IMR-90 (cell line): ENCODE results near the gene CWH43. TPM values are rescaled to one million over a fixed set of nuclear protein-coding genes. Genes with fewer than 3 reads are reported as not detected.

ENCODE experiments used
- ATAC-seq: fragments of 200-7000 bp; cut with Tn5 transposase; 2 replicates; pipeline ENCODE4 v1.9.1; 2020; ENCODE audit warnings: low read depth, mild to moderate bottlenecking, moderate library complexity
- BruUV-seq: library from RNA; stranded (reverse); fragments of 400-500 nt; replicated peaks from 2 replicates; lab custom pipeline; 2021; lab: Mats Ljungman, UMichigan
- CTCF ChIA-PET: fragments of 300-600 bp; formaldehyde crosslinking; extraction: SDS; loops from one replicate; lab custom pipeline; 2021; ENCODE audit warnings: antibody characterized with exemption; lab: Yijun Ruan, JAX
- POLR2A ChIA-PET: fragments of 300-600 bp; sonication (Branson Sonifier 250); formaldehyde crosslinking; loops from one replicate; lab custom pipeline; 2022; ENCODE audit warnings: antibody characterized with exemption; ENCODE audit not compliant: unreplicated experiment; lab: Charles Lee
- DNase-seq: peaks from one replicate; pipeline ENCODE4 v3.0.0; 2013
- H2AFZ ChIP-seq: replicated peaks from 2 replicates; pipeline ENCODE3; 2013; ENCODE audit warnings: low read length, mild to moderate bottlenecking; ENCODE audit not compliant: poor library complexity
- H2AK5ac ChIP-seq: 2 replicates; pipeline ENCODE4 v1.6.1; 2013; ENCODE audit warnings: low read depth, low read length, inconsistent platforms
- H2AK9ac ChIP-seq: replicated peaks from 2 replicates; pipeline ENCODE3; 2013; ENCODE audit warnings: mild to moderate bottlenecking, low read depth, low read length, moderate library complexity; ENCODE audit not compliant: poor library complexity
- H2BK120ac ChIP-seq: 2 replicates; pipeline ENCODE4 v1.6.1; 2013; ENCODE audit warnings: low read depth, low read length, inconsistent platforms
- H2BK15ac ChIP-seq: 3 replicates; pipeline ENCODE4 v1.6.1; 2013; ENCODE audit warnings: low read depth, low read length, inconsistent platforms
- H2BK20ac ChIP-seq: 2 replicates; pipeline ENCODE4 v1.6.1; 2013; ENCODE audit warnings: low read depth, mild to moderate bottlenecking, inconsistent platforms, low read length, moderate library complexity
- H2BK5ac ChIP-seq: 2 replicates; pipeline ENCODE4 v1.6.1; 2013; ENCODE audit warnings: mild to moderate bottlenecking, low read depth, low read length, inconsistent platforms; ENCODE audit not compliant: poor library complexity, severe bottlenecking
- H3K14ac ChIP-seq: replicated peaks from 2 replicates; pipeline ENCODE4 v1.6.1; 2013; ENCODE audit warnings: low read depth, low read length, inconsistent platforms
- H3K18ac ChIP-seq: 2 replicates; pipeline ENCODE4 v1.6.1; 2013; ENCODE audit warnings: low read depth, low read length, control low read depth
- H3K23ac ChIP-seq: 2 replicates; pipeline ENCODE4 v1.6.1; 2013; ENCODE audit warnings: low read depth, low read length, inconsistent platforms
- H3K27ac ChIP-seq: 2 replicates; pipeline ENCODE4 v1.5.1; 2013; ENCODE audit warnings: mild to moderate bottlenecking, control low read depth, low read length; ENCODE audit not compliant: insufficient read depth
- H3K27me3 ChIP-seq: 2 replicates; pipeline ENCODE4 v1.6.1; 2013; ENCODE audit warnings: low read length; ENCODE audit not compliant: control insufficient read depth, insufficient read depth
- H3K36me3 ChIP-seq: 2 replicates; pipeline ENCODE4 v1.6.1; 2013; ENCODE audit warnings: low read length, mixed read lengths; ENCODE audit not compliant: control insufficient read depth, insufficient read depth
- H3K4ac ChIP-seq: 2 replicates; pipeline ENCODE4 v1.6.1; 2013; ENCODE audit warnings: low read depth, low read length, inconsistent platforms
- H3K4me1 ChIP-seq: 2 replicates; pipeline ENCODE4 v1.6.1; 2013; ENCODE audit warnings: low read length, mixed read lengths; ENCODE audit not compliant: control insufficient read depth, insufficient read depth
- H3K4me2 ChIP-seq: 2 replicates; pipeline ENCODE4 v1.6.1; 2013; ENCODE audit warnings: low read depth, mild to moderate bottlenecking, control low read depth, low read length, moderate library complexity
- H3K4me3 ChIP-seq: 2 replicates; pipeline ENCODE4 v1.5.1; 2013; ENCODE audit warnings: low read depth, mild to moderate bottlenecking, control low read depth, low read length, moderate library complexity; ENCODE audit not compliant: insufficient read depth
- H3K56ac ChIP-seq: 2 replicates; pipeline ENCODE4 v1.6.1; 2013; ENCODE audit warnings: low read length, inconsistent platforms; ENCODE audit not compliant: insufficient read depth; ENCODE audit errors: extremely low read depth
- H3K79me1 ChIP-seq, 2 experiments: 2 replicates each; pipeline ENCODE4 v1.6.1; 2013; ENCODE audit warnings: low read length in 2 of 2, inconsistent platforms in 1 of 2, low read depth in 1 of 2
- H3K9ac ChIP-seq: 2 replicates; pipeline ENCODE4 v1.6.1; 2013; ENCODE audit warnings: low read depth, low read length, control low read depth
- H3K9me1 ChIP-seq: 2 replicates; pipeline ENCODE4 v1.6.1; 2013; ENCODE audit warnings: low read length, inconsistent platforms; ENCODE audit not compliant: insufficient read depth
- H3K9me3 ChIP-seq: 2 replicates; pipeline ENCODE4 v1.6.1; 2013; ENCODE audit warnings: low read length; ENCODE audit not compliant: control insufficient read depth, insufficient read depth
- H4K20me1 ChIP-seq: 2 replicates; pipeline ENCODE4 v1.6.1; 2013; ENCODE audit warnings: low read length, inconsistent platforms; ENCODE audit not compliant: insufficient read depth
- H4K5ac ChIP-seq: 2 replicates; pipeline ENCODE4 v1.6.1; 2013; ENCODE audit warnings: mild to moderate bottlenecking, low read depth, low read length, control low read depth
- H4K8ac ChIP-seq, 2 experiments: 2 replicates each; pipeline ENCODE4 v1.6.1; 2013; ENCODE audit warnings: low read depth in 2 of 2, low read length in 2 of 2, control low read depth in 1 of 2, inconsistent platforms in 1 of 2
- H4K91ac ChIP-seq: 2 replicates; pipeline ENCODE4 v1.6.1; 2013; ENCODE audit warnings: low read depth, low read length, inconsistent platforms; ENCODE audit not compliant: insufficient read depth
- FOS ChIP-seq: fragments of 150-350 bp; IDR thresholded peaks from 2 replicates; pipeline ENCODE4 v1.6.1; 2016; ENCODE audit warnings: low read depth, low read length
- MAFK ChIP-seq: IDR thresholded peaks from 2 replicates; pipeline ENCODE4 v1.6.1; 2012; ENCODE audit warnings: low read depth, low read length, improper control_type of control experiment
- RAD21 ChIP-seq: IDR thresholded peaks from 2 replicates; pipeline ENCODE4 v1.6.1; 2012; ENCODE audit warnings: low read length, improper control_type of control experiment
- WGBS, 2 experiments: methylation state at CpG; one replicate each; pipeline versions ENCODE4 v1.1.5 to v1.1.7; 2013; ENCODE audit warnings: missing lambda C conversion rate in 2 of 2; ENCODE audit not compliant: insufficient read length in 1 of 2; ENCODE audit errors: extremely low coverage in 2 of 2; 5-methylcytosine and 5-hydroxymethylcytosine counted together
- dilution Hi-C: fragments of 300-500 bp; cut with HindIII; formaldehyde crosslinking; loops from one replicate; pipeline ENCODE4 v1.14.3; 2018; ENCODE audit warnings: low sequenced_read_pairs; ENCODE audit not compliant: unreplicated experiment
- in situ Hi-C: fragments of 300-500 bp; cut with MboI; formaldehyde crosslinking; loops from 3 replicates; pipeline ENCODE4 v1.14.3; 2019; ENCODE audit warnings: low sequenced_read_pairs, inconsistent platforms, mixed read lengths
- intact Hi-C: fragments of 100-400 bp; cut with micrococcal nuclease; formaldehyde crosslinking; loops from 2 replicates; pipeline ENCODE4 v1.10.0; 2022
- polyA plus RNA-seq, 3 experiments: library from polyadenylated mRNA; depleted of rRNA; stranded (reverse); fragments of >200 nt; gene quantifications; 2 replicates each; pipeline ENCODE4 v1.2.3, GENCODE V29; 2012; ENCODE audit warnings: low replicate concordance in 1 of 3
- total RNA-seq: library from RNA; depleted of rRNA; stranded (reverse); fragments of >200 nt; gene quantifications from 2 replicates; pipeline ENCODE4 v1.2.3, GENCODE V29; 2012

CWH43 gene
- total and polyA plus RNA-seq, 2 of the 4 experiments (the other 2 are of a cell fraction) = not detected

DNA sequence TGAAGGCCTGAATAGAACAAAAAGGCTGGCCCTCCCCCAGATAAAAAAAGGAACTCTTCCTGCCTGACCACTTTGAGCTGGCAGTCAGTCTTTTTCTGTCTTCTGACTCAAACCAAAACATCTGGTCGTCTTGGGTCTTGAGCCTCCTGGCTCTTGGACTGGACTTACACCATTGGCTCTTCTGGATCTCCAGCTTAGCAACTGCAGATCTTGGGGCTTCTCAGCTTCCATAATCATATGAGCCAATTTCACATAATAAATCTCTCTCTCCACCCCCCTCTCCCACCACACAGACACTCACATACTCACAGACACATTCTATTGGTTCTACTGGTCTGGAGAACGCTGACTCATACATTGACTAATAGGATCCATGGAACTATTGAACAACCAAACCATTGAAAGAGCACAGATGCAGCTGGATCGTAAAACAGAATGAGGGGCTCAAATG is 15.6 kb upstream of the CWH43 start:
- Histone ChIP-seq H3K9me3 (no peaks in the 10 kb centered on the region), H3K4me2 (no peak overlapping the region), H2BK15ac (no peak overlapping the region), H3K4ac (no peak overlapping the region), H3K27ac (no peak overlapping the region), H4K91ac (no peak overlapping the region), H3K27me3 (peaks cover 8% of the 10 kb centered on the region), H3K56ac (no peak overlapping the region), H2BK20ac (no peak overlapping the region), H3K36me3 (no peaks in the 10 kb centered on the region), H4K20me1 (no peaks in the 10 kb centered on the region), H3K14ac (no peak overlapping the region), H3K9me1 (peaks cover 9% of the 10 kb centered on the region), H3K4me3 (no peak overlapping the region), H2BK120ac (no peak overlapping the region), H3K9ac (no peak overlapping the region), H3K4me1 (peaks cover 4% of the 10 kb centered on the region), H3K79me1 (no peaks in the 10 kb centered on the region), H2AFZ (peak overlapping the region; percentile 2), H4K5ac (no peak overlapping the region), H2AK9ac (no peak overlapping the region), H2AK5ac (no peak overlapping the region), H3K23ac (no peak overlapping the region), H2BK5ac (no peak overlapping the region), H3K18ac (no peak overlapping the region), H4K8ac (no peak overlapping the region)
- intact Hi-C loops = no loop called here
- POLR2A ChIA-PET = no interaction called here
- TF ChIP-seq MAFK (peak; percentile 30; the same call in 1 of the 2 replicates), FOS (0 out of 2 replicates have a peak, but pooled peaks have one; percentile 14), RAD21 (no peak)
- 0% methylated on average over 1 of the region's 3 CpGs; no CpG with 5 or more reads in 1 of the 2 experiments for WGBS, 2 experiments
- CTCF ChIA-PET = no interaction called here
- ATAC-seq = peak; percentile 11; the same call in 1 of the 2 replicates
- peak; percentile 84 for DNase-seq
- dilution Hi-C loops = no loop called here
- in situ Hi-C loops = loop anchor here (25.0 kb wide), 1 partner anchor 658 kb away; no protein-coding TSS in a partner anchor
- BruUV-seq = no TSS peak
